WTC11 (cell line): ENCODE data around the gene DCLRE1C. TPM values are rescaled to one million over a fixed set of nuclear protein-coding genes. Genes with fewer than 3 reads are reported as not detected.
"Not testable (repeated sequence)": the region's sequence is repeated elsewhere in the genome, so short reads cannot be mapped to it uniquely, and the experiment has no call there.

ENCODE experiments used
- ATAC-seq: fragments of 200-7000 bp; cut with Tn5 transposase; 2 replicates; pipeline ENCODE4 v1.10.0; 2021; ENCODE audit warnings: mild to moderate bottlenecking, moderate library complexity
- CTCF ChIA-PET: fragments of 300-600 bp; sonication (Branson Sonifier 250); formaldehyde crosslinking; loops from one replicate; lab custom pipeline; 2021; ENCODE audit warnings: antibody characterized with exemption; lab: Charles Lee
- POLR2A ChIA-PET: fragments of 350-600 bp; sonication (Branson Sonifier 250); formaldehyde crosslinking; loops from one replicate; lab custom pipeline; 2021; ENCODE audit warnings: antibody characterized with exemption; lab: Charles Lee
- DNase-seq: peaks from one replicate; pipeline ENCODE4 v3.0.0; 2021; ENCODE audit warnings: low spot score
- H3K27ac Mint-ChIP-seq: 2 replicates; pipeline ENCODE4 v1.8.0; 2021; ENCODE audit warnings: mixed read lengths
- H3K27me3 Mint-ChIP-seq: 2 replicates; pipeline ENCODE4 v1.8.0; 2021; ENCODE audit warnings: low read depth, mild to moderate bottlenecking, moderate library complexity, mixed read lengths
- H3K36me3 Mint-ChIP-seq: 2 replicates; pipeline ENCODE4 v1.8.0; 2021; ENCODE audit warnings: mixed read lengths
- H3K4me1 Mint-ChIP-seq: 2 replicates; pipeline ENCODE4 v1.8.0; 2022; ENCODE audit warnings: mixed read lengths
- H3K4me3 Mint-ChIP-seq: 2 replicates; pipeline ENCODE4 v1.8.0; 2021; ENCODE audit warnings: mild to moderate bottlenecking, moderate library complexity, mixed read lengths
- H3K9me3 Mint-ChIP-seq: 2 replicates; pipeline ENCODE4 v1.8.0; 2021; ENCODE audit warnings: mixed read lengths
- ATF2 ChIP-seq: sonication (generic); formaldehyde crosslinking; IDR thresholded peaks from 2 replicates; pipeline ENCODE4 v1.8.1; 2022; ENCODE audit warnings: low read depth, missing genetic modification reagents, borderline replicate concordance
- CDX4 ChIP-seq: fragments of 250-450 bp; sonication (Bioruptor Pico); IDR thresholded peaks from 2 replicates; pipeline ENCODE4 v1.9.0; 2021; ENCODE audit warnings: moderate library complexity, mild to moderate bottlenecking, inconsistent platforms, borderline replicate concordance
- CTCF ChIP-seq: fragments of 200-600 bp; IDR thresholded peaks from 2 replicates; pipeline ENCODE4 v1.8.0; 2022; ENCODE audit warnings: antibody characterized with exemption
- ERG ChIP-seq: fragments of 250-450 bp; sonication (Bioruptor Pico); IDR thresholded peaks from 2 replicates; pipeline ENCODE4 v1.8.0; 2021; ENCODE audit warnings: mild to moderate bottlenecking
- FOXK1 ChIP-seq: sonication (generic); formaldehyde crosslinking; IDR thresholded peaks from 2 replicates; pipeline ENCODE4 v1.8.0; 2022; ENCODE audit warnings: mild to moderate bottlenecking, moderate library complexity, missing genetic modification reagents
- TEAD1 ChIP-seq: sonication (generic); formaldehyde crosslinking; IDR thresholded peaks from 2 replicates; pipeline ENCODE4 v1.8.0; 2022; ENCODE audit warnings: mild to moderate bottlenecking, missing genetic modification reagents
- TEAD4 ChIP-seq: sonication (generic); formaldehyde crosslinking; IDR thresholded peaks from 2 replicates; pipeline ENCODE4 v1.8.0; 2022; ENCODE audit warnings: mild to moderate bottlenecking, missing genetic modification reagents
- USF2 ChIP-seq: sonication (generic); formaldehyde crosslinking; IDR thresholded peaks from 2 replicates; pipeline ENCODE4 v1.8.1; 2023; ENCODE audit warnings: mild to moderate bottlenecking, missing genetic modification reagents, moderate library complexity
- ZBTB21 ChIP-seq: sonication (generic); formaldehyde crosslinking; IDR thresholded peaks from 2 replicates; pipeline ENCODE4 v1.8.1; 2023; ENCODE audit warnings: mild to moderate bottlenecking, missing genetic modification reagents, borderline replicate concordance
- ZBTB43 ChIP-seq: sonication (generic); formaldehyde crosslinking; IDR thresholded peaks from 2 replicates; pipeline ENCODE4 v1.8.1; 2023; ENCODE audit warnings: mild to moderate bottlenecking, missing genetic modification reagents
- ZNF425 ChIP-seq: fragments of 250-450 bp; sonication (Bioruptor Pico); conservative IDR thresholded peaks from 2 replicates; pipeline ENCODE4 v1.9.0; 2021; ENCODE audit warnings: mild to moderate bottlenecking
- total RNA-seq: library from RNA; stranded (reverse); gene quantifications from 3 replicates; pipeline ENCODE4 v1.2.3, GENCODE V29; 2021

Gene DCLRE1C
- total RNA-seq, 1 experiment from 2014 or later = 4.3 TPM

- no peaks in the 10 kb centered on the region for H3K9me3 Mint-ChIP-seq
- TF ChIP-seq TEAD4 (CRISPR knock-in tag) = no peak
- no peak for TF ChIP-seq CTCF
- no peak for TF ChIP-seq CDX4
- no peak for TF ChIP-seq FOXK1 (CRISPR knock-in tag)
- TF ChIP-seq ZBTB43 (CRISPR knock-in tag) = no peak
- TF ChIP-seq ATF2 (CRISPR knock-in tag) = no peak
- TF ChIP-seq TEAD1 (CRISPR knock-in tag) = no peak
- no peak for TF ChIP-seq ERG (CRISPR knock-in tag)
- TF ChIP-seq ZBTB21 (CRISPR knock-in tag) = no peak
- no peak for TF ChIP-seq ZNF425
- ChIA-PET CTCF (no interaction called here), POLR2A (no interaction called here)
- no peaks in the 10 kb centered on the region for H3K27me3 Mint-ChIP-seq
- no peaks in the 10 kb centered on the region for H3K36me3 Mint-ChIP-seq
- H3K27ac Mint-ChIP-seq = no peak overlapping the region
- ATAC-seq (no peak), DNase-seq (no peak)
- no peak overlapping the region for H3K4me3 Mint-ChIP-seq
- 0 out of 2 replicates have a peak, but pooled peaks cover 2% of the 10 kb centered on the region for H3K4me1 Mint-ChIP-seq
Measured at GRCh38 chr10:14975672-14976273, 21.9 kb upstream of the DCLRE1C start.

- H3K27me3 Mint-ChIP-seq = peaks cover 14% of the 10 kb centered on the region
- POLR2A ChIA-PET = not testable (repeated sequence)
Measured at GRCh38 chr10:14974153-14974998, 20.5 kb upstream of the DCLRE1C start.

More at GRCh38 chr10:14974153-14974998, 20.5 kb upstream of the DCLRE1C start:
- CTCF ChIA-PET = interaction anchor here (0.6 to 0.7 kb wide), 2 partner anchors 15 to 126 kb away, joined by 3 to 4 read pairs; partner anchors contain the start of gene MEIG1
- not testable (repeated sequence) for H3K4me3 Mint-ChIP-seq, ATAC-seq, DNase-seq, H3K9me3 Mint-ChIP-seq, H3K4me1 Mint-ChIP-seq, H3K36me3 Mint-ChIP-seq, H3K27ac Mint-ChIP-seq
- peak; percentile 66 for TF ChIP-seq USF2 (CRISPR knock-in tag)
